Measurements from ENCODE around the gene CST5. TPM values are rescaled to one million over a fixed set of nuclear protein-coding genes. Genes with fewer than 3 reads are reported as not detected.
"Not testable (repeated sequence)": the region's sequence is repeated elsewhere in the genome, so short reads cannot be mapped to it uniquely, and the experiment has no call there.

Gene CST5
- total RNA-seq, 1 donor from 2014 or later = not detected

DNA sequence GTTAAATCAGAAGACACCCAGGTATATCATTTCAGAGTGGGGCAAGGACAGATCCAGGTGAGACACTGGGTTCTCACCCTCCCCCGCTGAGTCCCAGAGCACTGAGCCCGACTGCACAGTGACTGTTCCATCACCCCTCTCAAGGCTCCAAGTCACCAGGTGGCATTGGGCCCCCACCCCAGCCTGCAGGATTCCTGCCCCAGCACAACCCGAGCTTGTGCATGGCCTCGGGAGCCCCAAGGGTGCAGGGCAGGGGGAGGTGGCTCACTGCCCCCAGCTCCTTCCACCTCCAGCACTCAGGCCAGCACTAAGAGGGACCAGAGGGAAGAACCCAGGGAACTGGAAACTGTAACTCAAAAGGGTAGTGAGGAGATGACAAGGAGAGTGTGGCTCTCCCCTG, 39.3 kb upstream of the CST5 start:
- TF ChIP-seq, protein P1, sequence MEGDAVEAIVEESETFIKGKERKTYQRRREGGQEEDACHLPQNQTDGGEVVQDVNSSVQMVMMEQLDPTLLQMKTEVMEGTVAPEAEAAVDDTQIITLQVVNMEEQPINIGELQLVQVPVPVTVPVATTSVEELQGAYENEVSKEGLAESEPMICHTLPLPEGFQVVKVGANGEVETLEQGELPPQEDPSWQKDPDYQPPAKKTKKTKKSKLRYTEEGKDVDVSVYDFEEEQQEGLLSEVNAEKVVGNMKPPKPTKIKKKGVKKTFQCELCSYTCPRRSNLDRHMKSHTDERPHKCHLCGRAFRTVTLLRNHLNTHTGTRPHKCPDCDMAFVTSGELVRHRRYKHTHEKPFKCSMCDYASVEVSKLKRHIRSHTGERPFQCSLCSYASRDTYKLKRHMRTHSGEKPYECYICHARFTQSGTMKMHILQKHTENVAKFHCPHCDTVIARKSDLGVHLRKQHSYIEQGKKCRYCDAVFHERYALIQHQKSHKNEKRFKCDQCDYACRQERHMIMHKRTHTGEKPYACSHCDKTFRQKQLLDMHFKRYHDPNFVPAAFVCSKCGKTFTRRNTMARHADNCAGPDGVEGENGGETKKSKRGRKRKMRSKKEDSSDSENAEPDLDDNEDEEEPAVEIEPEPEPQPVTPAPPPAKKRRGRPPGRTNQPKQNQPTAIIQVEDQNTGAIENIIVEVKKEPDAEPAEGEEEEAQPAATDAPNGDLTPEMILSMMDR (IDR thresholded peaks at IDR 0.05) = no peak
- intact Hi-C loops (cut with DNase I) = no loop called here
- no peaks in the 10 kb centered on the region for H3K4me1 ChIP-seq
- no peak for DNase-seq (ENCODE audit: low spot score in 2 of 2)
- H3K4me3 ChIP-seq = no peak overlapping the region
- H3K27ac ChIP-seq = no peak overlapping the region
- no peaks in the 10 kb centered on the region for H3K9me3 ChIP-seq
- no peaks in the 10 kb centered on the region for H3K27me3 ChIP-seq
- H3K36me3 ChIP-seq = no peaks in the 10 kb centered on the region

DNA sequence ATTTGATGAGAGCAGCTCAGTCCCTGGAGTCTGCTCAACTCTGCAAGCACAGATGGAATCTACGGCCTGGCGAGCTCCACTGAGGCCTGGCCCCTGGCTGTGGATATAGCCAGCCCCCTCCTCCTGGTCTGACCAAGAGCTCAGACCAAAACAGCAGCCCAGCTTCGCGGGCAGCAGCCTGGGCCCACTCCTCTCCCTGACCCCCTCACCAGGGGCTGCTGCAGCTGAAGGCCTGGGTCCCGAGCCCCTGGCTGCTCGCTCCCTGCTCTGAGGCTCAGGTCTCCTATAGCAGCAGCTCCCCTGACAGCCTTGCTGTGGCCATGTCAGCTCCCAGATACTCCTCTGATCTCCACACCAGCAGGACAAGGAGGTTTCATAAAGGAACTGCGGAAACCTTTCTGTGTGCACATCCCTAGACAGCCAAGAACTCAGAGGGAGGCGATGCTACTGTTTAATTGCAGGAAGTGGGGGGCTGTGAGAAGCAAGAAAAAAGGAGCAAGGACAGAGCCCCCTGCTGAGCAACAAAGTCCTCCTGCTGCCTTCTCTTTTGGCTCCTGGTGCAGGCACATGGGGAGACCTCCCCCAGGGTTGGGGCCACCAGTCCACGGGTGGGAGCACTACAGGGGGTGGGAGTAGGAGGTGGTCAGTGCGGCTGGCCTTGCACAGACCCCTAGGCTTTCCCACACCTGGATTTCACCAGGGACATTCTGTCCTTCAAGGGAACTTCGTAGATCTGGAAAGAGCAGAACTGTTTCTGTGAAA, 38.7 kb upstream of the CST5 start:
- intact Hi-C loops (cut with DNase I) = no loop called here
- H3K27ac ChIP-seq = no peak overlapping the region
- TF ChIP-seq, protein P1 (IDR thresholded peaks at IDR 0.05) = no peak
- peak in 1 of 2 donors; percentile 33 for DNase-seq (ENCODE audit: low spot score in 2 of 2)
- H3K36me3 ChIP-seq = no peaks in the 10 kb centered on the region
- H3K27me3 ChIP-seq = no peaks in the 10 kb centered on the region
- no peaks in the 10 kb centered on the region for H3K4me1 ChIP-seq
- no peaks in the 10 kb centered on the region for H3K9me3 ChIP-seq
- no peak overlapping the region for H3K4me3 ChIP-seq

DNA sequence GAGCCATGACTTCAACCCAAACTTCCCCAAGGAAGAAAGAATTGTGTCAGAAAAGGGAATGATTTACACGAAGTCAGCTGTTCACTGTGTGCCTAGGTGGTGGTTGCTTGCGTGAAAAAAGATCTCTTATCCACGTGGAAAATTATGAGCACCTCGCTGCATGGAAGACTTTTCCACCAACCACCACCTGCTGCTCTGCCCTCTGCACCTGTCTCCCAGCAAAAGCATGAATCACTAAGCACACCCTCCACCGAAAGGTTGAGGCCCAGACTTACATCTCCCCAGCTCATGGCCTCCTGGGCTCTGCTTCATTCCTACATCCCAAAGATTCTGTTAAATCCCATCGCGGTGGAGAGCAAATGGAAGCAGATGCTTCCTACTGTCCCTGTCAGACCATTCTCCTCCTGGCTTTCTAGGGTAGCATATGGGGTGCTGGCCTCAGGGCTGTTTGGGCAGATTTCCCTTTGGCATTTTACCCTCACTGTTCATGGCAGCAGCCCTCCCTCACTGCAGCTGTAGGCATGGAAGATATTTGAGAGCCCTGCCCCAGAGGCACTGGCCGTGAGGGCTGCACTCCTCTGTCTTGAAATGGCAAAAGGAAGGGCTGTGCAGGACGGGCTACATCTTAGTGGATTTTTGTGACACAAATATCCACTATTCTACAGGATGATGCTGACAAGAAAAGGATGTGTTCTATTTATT, 37.6 kb upstream of the CST5 start:
- TF ChIP-seq, protein P1 (IDR thresholded peaks at IDR 0.05) = no peak
- H3K9me3 ChIP-seq = no peaks in the 10 kb centered on the region
- no peak overlapping the region for H3K27ac ChIP-seq
- peak in 1 of 2 donors; percentile 25 for DNase-seq (ENCODE audit: low spot score in 2 of 2)
- H3K4me3 ChIP-seq = no peak overlapping the region
- no peaks in the 10 kb centered on the region for H3K27me3 ChIP-seq
- no peaks in the 10 kb centered on the region for H3K36me3 ChIP-seq
- intact Hi-C loops (cut with DNase I) = no loop called here
- no peaks in the 10 kb centered on the region for H3K4me1 ChIP-seq

DNA sequence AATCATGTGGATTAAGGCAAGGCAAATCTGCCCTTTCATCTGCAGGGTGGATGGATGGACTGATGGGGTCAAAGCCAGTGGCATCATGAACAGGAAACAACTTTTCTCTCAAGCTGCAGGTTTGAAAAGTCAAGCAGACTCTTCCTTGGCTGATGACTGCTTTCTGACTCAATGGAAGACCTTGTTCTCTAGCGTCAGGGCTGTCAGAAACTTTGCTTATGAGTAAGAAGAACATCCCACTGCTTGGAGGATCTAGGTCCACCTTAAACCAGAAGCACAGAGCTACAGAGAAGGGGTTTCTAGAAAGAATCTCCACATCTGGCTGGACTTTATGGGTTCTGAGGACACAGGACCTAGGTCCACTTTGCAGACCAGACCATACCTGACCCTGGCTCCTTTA, 36.3 kb upstream of the CST5 start:
- TF ChIP-seq, protein P1 (IDR thresholded peaks at IDR 0.05) = no peak
- H3K27me3 ChIP-seq = no peaks in the 10 kb centered on the region
- H3K4me1 ChIP-seq = no peaks in the 10 kb centered on the region
- no peak overlapping the region for H3K27ac ChIP-seq
- H3K36me3 ChIP-seq = no peaks in the 10 kb centered on the region
- H3K9me3 ChIP-seq = no peaks in the 10 kb centered on the region
- DNase-seq (ENCODE audit: low spot score in 2 of 2) = no peak
- H3K4me3 ChIP-seq = no peak overlapping the region
- intact Hi-C loops (cut with DNase I) = no loop called here

DNA sequence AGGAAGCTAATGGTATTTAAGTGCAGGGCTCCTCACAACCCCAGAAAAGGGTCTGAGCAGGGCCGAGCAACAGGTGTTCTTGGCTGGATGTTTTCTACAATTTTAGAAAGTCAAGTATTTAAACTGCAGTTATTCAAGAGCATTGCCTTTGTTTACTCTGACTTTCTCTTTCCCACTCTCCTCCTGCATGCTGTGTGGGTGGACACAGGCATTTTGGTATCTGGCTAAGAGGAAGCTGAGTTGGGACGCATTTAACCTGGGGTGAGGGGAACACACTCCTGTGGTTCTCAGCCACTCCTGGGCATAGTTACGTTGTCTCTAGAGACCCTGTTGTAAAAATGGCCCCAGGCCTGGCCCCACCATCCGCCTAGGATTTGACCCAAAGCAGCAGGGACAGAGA, 34.9 kb upstream of the CST5 start:
- H3K9me3 ChIP-seq; H3K36me3 ChIP-seq; H3K27ac ChIP-seq; H3K27me3 ChIP-seq; intact Hi-C loops (cut with DNase I); H3K4me1 ChIP-seq; H3K4me3 ChIP-seq; DNase-seq (ENCODE audit: low spot score in 2 of 2): not testable (repeated sequence)

DNA sequence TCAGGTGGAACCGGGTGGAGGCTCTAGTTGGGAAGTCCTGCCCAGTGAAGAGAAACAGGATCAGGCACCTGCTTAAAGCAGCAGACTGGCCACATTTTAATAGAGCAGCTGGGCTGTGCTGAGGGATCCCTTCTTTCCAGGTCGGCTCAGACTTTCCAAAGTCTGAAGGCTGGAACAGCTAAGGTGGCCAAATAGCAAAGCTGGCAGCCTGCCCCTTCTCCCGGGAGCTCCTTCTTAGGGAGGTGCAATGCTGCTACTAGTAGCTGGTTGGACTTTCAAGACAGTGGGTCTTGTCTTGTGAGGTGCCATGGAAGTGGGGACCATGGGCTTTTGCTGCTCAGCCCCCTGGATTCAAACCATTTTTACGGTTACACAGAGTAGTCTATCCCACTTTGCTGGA, 30.7 kb upstream of the CST5 start:
- Histone ChIP-seq H3K4me3 (no peak overlapping the region), H3K27me3 (no peaks in the 10 kb centered on the region), H3K9me3 (no peaks in the 10 kb centered on the region), H3K4me1 (no peaks in the 10 kb centered on the region), H3K27ac (no peak overlapping the region), H3K36me3 (no peaks in the 10 kb centered on the region)
- no peak for DNase-seq (ENCODE audit: low spot score in 2 of 2)
- intact Hi-C loops (cut with DNase I) = no loop called here
- TF ChIP-seq, protein P1 (IDR thresholded peaks at IDR 0.05) = no peak
